SU-DHL-6 (cell line): ENCODE measurements around the gene TLR8.

Source experiments
- EZH2phosphoT487 ChIP-seq: fragments of 200-600 bp; sonication (generic), shearing (Covaris generic); conservative IDR thresholded peaks from 2 replicates; pipeline ENCODE4 v1.6.1; 2018; ENCODE audit warnings: mild to moderate bottlenecking, antibody characterized with exemption, low read length, moderate library complexity, mixed read lengths
- TF ChIP-seq, protein P1 (sequence below): fragments of 200-600 bp; sonication (generic); IDR thresholded peaks from one replicate; pipeline ENCODE4 v1.5.1; 2017; ENCODE audit warnings: antibody characterized with exemption, mild to moderate bottlenecking, low read length, moderate library complexity; ENCODE audit not compliant: insufficient read depth, poor library complexity, severe bottlenecking

DNA sequence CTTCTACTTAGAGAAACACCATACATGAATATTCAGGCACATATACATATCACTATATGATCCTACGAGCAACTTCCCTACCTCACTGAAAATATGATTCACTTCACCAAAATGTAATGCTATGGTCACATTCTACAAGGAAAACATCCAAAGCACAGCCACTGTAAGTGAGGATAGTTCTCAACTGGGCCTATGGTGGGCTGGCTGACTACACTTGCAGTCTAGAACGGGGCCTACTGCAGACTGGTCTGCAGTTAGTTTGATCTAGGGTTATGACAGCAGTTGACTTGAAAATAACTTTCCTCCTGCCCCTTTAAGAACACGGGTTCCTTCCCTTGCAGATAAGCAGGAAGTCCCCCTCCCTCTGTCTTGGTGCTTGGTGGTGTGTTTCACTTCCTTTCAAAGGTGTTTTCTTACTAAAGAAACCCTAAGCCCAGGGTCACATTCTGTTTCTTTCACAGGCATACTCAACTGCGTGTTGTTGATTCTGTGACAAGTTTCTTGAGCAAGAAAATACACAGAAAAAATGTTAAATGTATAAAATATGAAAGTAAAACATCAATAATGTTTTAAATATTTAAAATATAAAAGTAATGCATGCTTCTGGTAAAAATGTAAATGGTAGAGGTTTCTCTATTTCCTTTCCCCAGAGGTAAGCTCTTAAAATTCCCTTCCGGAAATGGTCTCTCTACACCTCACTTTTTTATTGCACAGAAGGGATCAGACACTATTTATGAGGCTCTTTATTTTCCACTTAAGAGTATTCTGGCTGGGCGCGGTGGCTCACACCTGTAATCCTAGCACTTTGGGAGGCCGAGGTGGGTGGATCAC lies 50.5 kb downstream of the TLR8 start:
- TF ChIP-seq, protein P1, sequence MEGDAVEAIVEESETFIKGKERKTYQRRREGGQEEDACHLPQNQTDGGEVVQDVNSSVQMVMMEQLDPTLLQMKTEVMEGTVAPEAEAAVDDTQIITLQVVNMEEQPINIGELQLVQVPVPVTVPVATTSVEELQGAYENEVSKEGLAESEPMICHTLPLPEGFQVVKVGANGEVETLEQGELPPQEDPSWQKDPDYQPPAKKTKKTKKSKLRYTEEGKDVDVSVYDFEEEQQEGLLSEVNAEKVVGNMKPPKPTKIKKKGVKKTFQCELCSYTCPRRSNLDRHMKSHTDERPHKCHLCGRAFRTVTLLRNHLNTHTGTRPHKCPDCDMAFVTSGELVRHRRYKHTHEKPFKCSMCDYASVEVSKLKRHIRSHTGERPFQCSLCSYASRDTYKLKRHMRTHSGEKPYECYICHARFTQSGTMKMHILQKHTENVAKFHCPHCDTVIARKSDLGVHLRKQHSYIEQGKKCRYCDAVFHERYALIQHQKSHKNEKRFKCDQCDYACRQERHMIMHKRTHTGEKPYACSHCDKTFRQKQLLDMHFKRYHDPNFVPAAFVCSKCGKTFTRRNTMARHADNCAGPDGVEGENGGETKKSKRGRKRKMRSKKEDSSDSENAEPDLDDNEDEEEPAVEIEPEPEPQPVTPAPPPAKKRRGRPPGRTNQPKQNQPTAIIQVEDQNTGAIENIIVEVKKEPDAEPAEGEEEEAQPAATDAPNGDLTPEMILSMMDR = no peak
- TF ChIP-seq EZH2phosphoT487 = no peak
